Endometrium (tissue), 2 donors: Measurements from ENCODE around the gene GAB2.
"Not testable (repeated sequence)": the region's sequence is repeated elsewhere in the genome, so short reads cannot be mapped to it uniquely, and the experiment has no call there.

ENCODE experiments used
- FAIRE-seq: peaks from 2 replicates; lab custom pipeline; 2012; peaks lifted over from hg19 to GRCh38; lab: Jason Lieb, UNC
- donor health status: control.
- donor health status: control.

GAB2 gene

GRCh38 chr11:78311702-78312371, 105.8 kb downstream of the GAB2 start:
- no peak for FAIRE-seq

- no peak for FAIRE-seq
These were observed 107.1 kb downstream of the GAB2 start for GRCh38 chr11:78310500-78310909.

- FAIRE-seq: no peak
These were observed 113.4 kb downstream of the GAB2 start for GRCh38 chr11:78304201-78304600.

GRCh38 chr11:78300108-78300839, 117.3 kb downstream of the GAB2 start:
- FAIRE-seq: no peak

GRCh38 chr11:78299000-78299710, 118.5 kb downstream of the GAB2 start:
- no peak for FAIRE-seq

GRCh38 chr11:78298291-78298771, 119.3 kb downstream of the GAB2 start:
- FAIRE-seq: no peak

- FAIRE-seq: no peak
These were observed 121.4 kb downstream of the GAB2 start for GRCh38 chr11:78295991-78296930.

- no peak for FAIRE-seq
These were observed 122.3 kb downstream of the GAB2 start for GRCh38 chr11:78295347-78295746.

- not testable (repeated sequence) for FAIRE-seq
These were observed 123.5 kb downstream of the GAB2 start for GRCh38 chr11:78294100-78294499.

- FAIRE-seq: no peak
These were observed 124.1 kb downstream of the GAB2 start for GRCh38 chr11:78293536-78293935.

GRCh38 chr11:78292109-78292803, 125.4 kb downstream of the GAB2 start:
- no peak for FAIRE-seq

- FAIRE-seq: no peak
These were observed 126.0 kb downstream of the GAB2 start for GRCh38 chr11:78291503-78292108.

GRCh38 chr11:78290293-78291176, 127.1 kb downstream of the GAB2 start:
- FAIRE-seq: no peak

GRCh38 chr11:78289552-78290292, 127.9 kb downstream of the GAB2 start:
- no peak for FAIRE-seq

GRCh38 chr11:78284260-78284659, 133.4 kb downstream of the GAB2 start:
- FAIRE-seq: no peak

- no peak for FAIRE-seq
These were observed 134.8 kb downstream of the GAB2 start for GRCh38 chr11:78282821-78283220.

GRCh38 chr11:78281511-78281910, 136.1 kb downstream of the GAB2 start:
- FAIRE-seq: no peak

GRCh38 chr11:78277314-78277994, 140.2 kb downstream of the GAB2 start:
- FAIRE-seq: no peak
